H1 (cell line): ENCODE data around the gene RAMP3. TPM values are rescaled to one million over a fixed set of nuclear protein-coding genes. Genes with fewer than 3 reads are reported as not detected.

Experiments
- CTCF ChIA-PET: fragments of 300-600 bp; sonication (Branson Sonifier 250); formaldehyde crosslinking; loops from one replicate; lab custom pipeline; 2021; ENCODE audit not compliant: partially characterized antibody; lab: Charles Lee
- POLR2A ChIA-PET: fragments of 300-600 bp; sonication (Branson Sonifier 250); formaldehyde crosslinking; loops from one replicate; lab custom pipeline; 2021; ENCODE audit warnings: inconsistent platforms; ENCODE audit not compliant: partially characterized antibody; lab: Charles Lee
- DNase-seq, 2 experiments: peaks; one replicate each; pipeline versions ENCODE4 v3.0.0 to v3.0.0-alpha.2; 2010 to 2022; ENCODE audit warnings: low spot score in 2 of 2, low read depth in 1 of 2, mixed read lengths in 1 of 2
- FAIRE-seq: peaks from 2 replicates; lab custom pipeline; 2011; peaks lifted over from hg19 to GRCh38; lab: Jason Lieb, UNC
- H2AFZ ChIP-seq: 2 replicates; pipeline ENCODE4 v1.8.1; 2012; ENCODE audit warnings: low read length, inconsistent platforms
- H2AK5ac ChIP-seq: 2 replicates; pipeline ENCODE4 v1.6.1; 2013; ENCODE audit warnings: low read depth, low read length
- H2BK120ac ChIP-seq: replicated peaks from 2 replicates; pipeline ENCODE3; 2013; ENCODE audit warnings: low read depth, low read length, inconsistent platforms
- H2BK12ac ChIP-seq: 2 replicates; pipeline ENCODE4 v1.6.1; 2013; ENCODE audit warnings: low read depth, low read length
- H2BK15ac ChIP-seq: 2 replicates; pipeline ENCODE4 v1.6.1; 2013; ENCODE audit warnings: low read length
- H2BK20ac ChIP-seq: 2 replicates; pipeline ENCODE4 v1.6.1; 2013; ENCODE audit warnings: low read length
- H2BK5ac ChIP-seq: 2 replicates; pipeline ENCODE4 v1.6.1; 2013; ENCODE audit warnings: low read depth, low read length
- H3K14ac ChIP-seq: 2 replicates; pipeline ENCODE4 v1.6.1; 2013; ENCODE audit warnings: inconsistent platforms; ENCODE audit not compliant: insufficient read length
- H3K18ac ChIP-seq: 2 replicates; pipeline ENCODE4 v1.6.1; 2013; ENCODE audit warnings: low read length; ENCODE audit errors: extremely low read depth
- H3K23ac ChIP-seq: 2 replicates; pipeline ENCODE4 v1.6.1; 2013; ENCODE audit warnings: inconsistent platforms; ENCODE audit not compliant: insufficient read length
- H3K23me2 ChIP-seq: 2 replicates; pipeline ENCODE4 v1.6.1; 2013; ENCODE audit warnings: low read depth, low read length
- H3K27ac ChIP-seq: 2 replicates; pipeline ENCODE4 v1.6.1; 2011; ENCODE audit warnings: low read depth, low read length, inconsistent platforms
- H3K27me3 ChIP-seq, 4 experiments: replicated peaks in 1 of 4; 1 replicate in 1 of 4; 2 replicates in 3 of 4; pipeline versions ENCODE4 v1.6.1 to v1.8.1; 2011 to 2013; ENCODE audit warnings: low read length in 3 of 4, mild to moderate bottlenecking in 3 of 4, inconsistent platforms in 2 of 4, mixed read lengths in 2 of 4, moderate library complexity in 1 of 4; ENCODE audit not compliant: control insufficient read depth in 3 of 4, insufficient read depth in 3 of 4; ENCODE audit errors: extremely low read depth in 1 of 4
- H3K36me3 ChIP-seq, 4 experiments: 2 replicates each; pipeline versions ENCODE4 v1.6.1 to v1.8.1; 2011 to 2013; ENCODE audit warnings: mild to moderate bottlenecking in 4 of 4, low read length in 3 of 4, moderate library complexity in 2 of 4, control low read depth in 1 of 4, inconsistent platforms in 1 of 4; ENCODE audit not compliant: insufficient read depth in 4 of 4, control insufficient read depth in 2 of 4
- H3K4ac ChIP-seq: replicated peaks from 2 replicates; pipeline ENCODE3; 2013; ENCODE audit warnings: low read length, low read depth, mixed read lengths, inconsistent platforms; ENCODE audit not compliant: insufficient read length
- H3K4me1 ChIP-seq, 4 experiments: replicated peaks in 1 of 4; 1 replicate in 1 of 4; 2 replicates in 3 of 4; pipeline versions ENCODE4 v1.6.1 to v1.8.1; 2011 to 2013; ENCODE audit warnings: low read length in 3 of 4, inconsistent platforms in 2 of 4, mixed read lengths in 1 of 4; ENCODE audit not compliant: insufficient read depth in 4 of 4, control insufficient read depth in 3 of 4
- H3K4me2 ChIP-seq, 2 experiments: 2 replicates each; pipeline versions ENCODE4 v1.6.1 to v1.8.1; 2011 to 2013; ENCODE audit warnings: low read depth in 2 of 2, low read length in 2 of 2, control low read depth in 1 of 2, inconsistent platforms in 1 of 2, mild to moderate bottlenecking in 1 of 2; ENCODE audit not compliant: insufficient read depth in 1 of 2
- H3K4me3 ChIP-seq, 4 experiments: fragments of 200-600, 300-600 bp in 1 of 4; sonication (generic), shearing (Covaris generic), sonication (Bioruptor Twin) in 1 of 4; 2 replicates each; pipeline versions ENCODE4 v1.5.1 to v1.8.1; 2011 to 2016; ENCODE audit warnings: low read length in 4 of 4, low read depth in 3 of 4, control low read depth in 2 of 4, inconsistent platforms in 2 of 4, mild to moderate bottlenecking in 2 of 4, mixed read lengths in 1 of 4, moderate library complexity in 1 of 4; ENCODE audit not compliant: insufficient read depth in 2 of 4; ENCODE audit errors: extremely low read depth in 1 of 4
- H3K56ac ChIP-seq: replicated peaks from 2 replicates; pipeline ENCODE3; 2013; ENCODE audit warnings: low read depth, mild to moderate bottlenecking, mixed read lengths, low read length, inconsistent platforms; ENCODE audit not compliant: insufficient read length
- H3K79me1 ChIP-seq: 2 replicates; pipeline ENCODE4 v1.6.1; 2013; ENCODE audit warnings: low read depth, low read length, control low read depth
- H3K79me2 ChIP-seq, 2 experiments: 2 replicates each; pipeline versions ENCODE4 v1.6.1 to v1.8.1; 2012 to 2013; ENCODE audit warnings: low read length in 2 of 2, mild to moderate bottlenecking in 2 of 2, inconsistent platforms in 1 of 2; ENCODE audit not compliant: insufficient read depth in 2 of 2, control insufficient read depth in 1 of 2
- H3K9ac ChIP-seq, 4 experiments: replicated peaks in 1 of 4; 1 replicate in 1 of 4; 2 replicates in 3 of 4; pipeline versions ENCODE4 v1.6.1 to v1.8.1; 2011 to 2013; ENCODE audit warnings: low read depth in 3 of 4, low read length in 3 of 4, control low read depth in 2 of 4, mild to moderate bottlenecking in 2 of 4, moderate library complexity in 2 of 4, inconsistent platforms in 1 of 4; ENCODE audit errors: extremely low read depth in 1 of 4
- H3K9me3 ChIP-seq, 2 experiments: 2 replicates each; pipeline versions ENCODE4 v1.6.1 to v1.8.1; 2012 to 2013; ENCODE audit warnings: mild to moderate bottlenecking in 2 of 2, moderate library complexity in 2 of 2, control low read depth in 1 of 2, inconsistent platforms in 1 of 2, low read depth in 1 of 2, low read length in 1 of 2, mixed read lengths in 1 of 2; ENCODE audit not compliant: insufficient read depth in 2 of 2
- H4K20me1 ChIP-seq, 2 experiments: replicated peaks in 1 of 2; 2 replicates each; pipeline versions ENCODE3 to v1.8.1; 2011 to 2013; ENCODE audit warnings: inconsistent platforms in 2 of 2, low read length in 2 of 2, mild to moderate bottlenecking in 1 of 2; ENCODE audit not compliant: insufficient read depth in 2 of 2, control insufficient read depth in 1 of 2
- H4K5ac ChIP-seq: 2 replicates; pipeline ENCODE4 v1.6.1; 2013; ENCODE audit warnings: low read length, low read depth, mixed read lengths, inconsistent platforms; ENCODE audit not compliant: insufficient read length
- H4K8ac ChIP-seq: 2 replicates; pipeline ENCODE4 v1.8.0; 2013; ENCODE audit warnings: mild to moderate bottlenecking, moderate library complexity, low read length, inconsistent platforms; ENCODE audit not compliant: insufficient read depth; ENCODE audit errors: extremely low read depth
- H4K91ac ChIP-seq: replicated peaks from 2 replicates; pipeline ENCODE3; 2013; ENCODE audit warnings: low read length, mixed read lengths, inconsistent platforms; ENCODE audit not compliant: insufficient read length
- ASH2L ChIP-seq: fragments of 200-600, 300-600 bp; sonication (generic); IDR thresholded peaks from one replicate; pipeline ENCODE4 v1.7.1; 2017; ENCODE audit warnings: low read length
- CHD2 ChIP-seq: IDR thresholded peaks from 2 replicates; pipeline ENCODE4 v1.6.1; 2012; ENCODE audit warnings: low read length, improper control_type of control experiment
- E2F6 ChIP-seq: IDR thresholded peaks from 2 replicates; pipeline ENCODE4 v1.6.1; 2012; ENCODE audit warnings: inconsistent platforms
- GTF2F1 ChIP-seq: IDR thresholded peaks from 2 replicates; pipeline ENCODE4 v1.6.1; 2012; ENCODE audit warnings: low read depth, low read length, improper control_type of control experiment, borderline replicate concordance
- HDAC2 ChIP-seq, 2 experiments: fragments of 300-600 bp in 1 of 2; sonication (generic) in 1 of 2; IDR thresholded peaks; 2 replicates each; pipeline ENCODE4 v1.6.1; 2011 to 2012; ENCODE audit warnings: low read depth in 2 of 2, low read length in 2 of 2, mild to moderate bottlenecking in 2 of 2, moderate library complexity in 2 of 2, borderline replicate concordance in 1 of 2, inconsistent platforms in 1 of 2
- KDM4A ChIP-seq: IDR thresholded peaks from one replicate; pipeline ENCODE4 v1.7.1; 2012; ENCODE audit warnings: low read depth, mild to moderate bottlenecking, moderate library complexity, low read length, inconsistent platforms; ENCODE audit not compliant: severe bottlenecking
- KDM5A ChIP-seq: fragments of 200-600 bp; IDR thresholded peaks from 2 replicates; pipeline ENCODE4 v1.7.1; 2012; ENCODE audit warnings: mild to moderate bottlenecking, low read length, inconsistent platforms, mixed read lengths
- MAX ChIP-seq: IDR thresholded peaks from 2 replicates; pipeline ENCODE4 v1.6.1; 2012; ENCODE audit warnings: inconsistent platforms
- PHF8 ChIP-seq: fragments of 200-600 bp; sonication (generic); conservative IDR thresholded peaks from 2 replicates; pipeline ENCODE4 v1.7.1; 2012; ENCODE audit warnings: low read depth, mild to moderate bottlenecking, inconsistent platforms, low read length, moderate library complexity
- POLR2A ChIP-seq, 2 experiments: IDR thresholded peaks; 1 replicate in 1 of 2; 2 replicates in 1 of 2; pipeline ENCODE4 v1.6.1; 2011; ENCODE audit warnings: low read depth in 2 of 2, low read length in 2 of 2, mild to moderate bottlenecking in 2 of 2; ENCODE audit errors: control extremely low read depth in 1 of 2
- SP1 ChIP-seq: IDR thresholded peaks from 2 replicates; pipeline ENCODE4 v1.6.1; 2011; ENCODE audit warnings: low read depth, low read length
- SRF ChIP-seq: IDR thresholded peaks from 2 replicates; pipeline ENCODE4 v1.6.1; 2011; ENCODE audit warnings: mild to moderate bottlenecking, low read depth, low read length, moderate library complexity
- USF2 ChIP-seq: IDR thresholded peaks from 2 replicates; pipeline ENCODE4 v1.6.1; 2011; ENCODE audit warnings: low read length, improper control_type of control experiment
- WGBS, 2 experiments: shearing (Covaris generic) in 1 of 2; methylation state at CpG; one replicate each; pipeline versions ENCODE4 v1.1.6 to v1.1.7; 2013 to 2015; ENCODE audit warnings: low lambda C conversion rate in 2 of 2, mixed read lengths in 2 of 2, inconsistent platforms in 1 of 2, low coverage in 1 of 2, missing lambda C conversion rate in 1 of 2; ENCODE audit not compliant: insufficient replicate concordance in 2 of 2, insufficient coverage in 1 of 2, insufficient read length in 1 of 2; ENCODE audit errors: extremely low coverage in 1 of 2, missing lambda C conversion rate in 1 of 2; 5-methylcytosine and 5-hydroxymethylcytosine counted together
- polyA plus RNA-seq, 7 experiments: library from polyadenylated mRNA; depleted of rRNA in 3 of 7; stranded (reverse) in 5 of 7; unstranded in 2 of 7; fragments of >200 nt in 5 of 7; fragments of 200-250 nt in 2 of 7; gene quantifications; 1 replicate in 5 of 7; 2 replicates in 1 of 7; 4 replicates in 1 of 7; pipeline versions ENCODE4 v1.2.1 to v1.2.3, GENCODE V29; 2011 to 2013; ENCODE audit warnings: missing spikeins in 2 of 7, mixed read lengths in 2 of 7
- total RNA-seq: library from RNA; stranded (reverse); fragmentation: NEBNext Ultra II Directional; extraction: Animal tissue kit (Norgen Biotek cat#: 25700); gene quantifications from 2 replicates; pipeline ENCODE4 v1.2.1, GENCODE V29; 2021

Gene RAMP3
- total and polyA plus RNA-seq, 2 of the 8 experiments (the other 6 are each of a cell fraction or from before 2014, with no cell fraction given), result 0.88 to 0.98 TPM

DNA sequence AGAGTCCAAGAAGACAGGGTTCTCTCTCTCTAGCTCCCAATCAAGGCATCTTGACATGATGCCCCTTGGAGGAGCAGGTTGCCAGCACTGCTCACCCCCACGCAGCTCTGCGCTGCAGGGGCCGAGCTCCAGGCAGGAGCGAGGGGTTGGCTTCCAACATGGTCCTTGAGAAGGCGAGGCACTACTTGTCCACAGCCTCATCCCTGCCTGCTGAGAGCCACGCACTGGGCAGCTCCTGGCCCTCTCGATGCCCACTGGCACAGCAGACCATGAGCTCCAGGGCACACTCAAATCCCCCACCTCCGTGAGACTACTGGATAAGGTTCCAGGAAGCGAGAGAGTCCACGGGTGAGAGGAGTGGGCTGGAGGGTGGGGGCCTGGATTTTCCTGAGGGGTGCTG is 31.1 kb downstream of the RAMP3 start:
- no peak overlapping the region for H3K4ac ChIP-seq
- H3K79me2 ChIP-seq, result no peaks in the 10 kb centered on the region
- H3K14ac ChIP-seq, result no peak overlapping the region
- no peak overlapping the region for H2BK5ac ChIP-seq
- no peak overlapping the region for H2BK120ac ChIP-seq
- H3K4me3 ChIP-seq, result no peak overlapping the region
- H2BK12ac ChIP-seq, result no peak overlapping the region
- H2AK5ac ChIP-seq, result no peak overlapping the region
- no peaks in the 10 kb centered on the region for H3K36me3 ChIP-seq
- H3K23ac ChIP-seq, result no peak overlapping the region
- no peaks in the 10 kb centered on the region for H3K9me3 ChIP-seq
- no peak for FAIRE-seq
- H3K18ac ChIP-seq, result no peak overlapping the region
- no peak overlapping the region for H4K5ac ChIP-seq
- H4K20me1 ChIP-seq, result no peaks in the 10 kb centered on the region
- H3K27me3 ChIP-seq, result no peaks in the 10 kb centered on the region
- no peak for DNase-seq
- ChIA-PET CTCF (interaction anchor here (1.6 kb wide), 1 partner anchor 72 kb away, joined by 4 read pairs; no protein-coding TSS in a partner anchor), POLR2A (interaction anchor here (0.5 kb wide), 1 partner anchor 46 kb away, joined by 5 read pairs; no protein-coding TSS in a partner anchor)
- no peak overlapping the region for H4K8ac ChIP-seq
- H3K23me2 ChIP-seq, result no peaks in the 10 kb centered on the region
- WGBS, 2 experiments, result 88% methylated on average over 10 of the region's 10 CpGs; no CpG with 5 or more reads in 1 of the 2 experiments
- H3K27ac ChIP-seq, result no peak overlapping the region
- H3K79me1 ChIP-seq, result no peaks in the 10 kb centered on the region
- no peak overlapping the region for H2AFZ ChIP-seq
- H4K91ac ChIP-seq, result no peak overlapping the region
- H2BK20ac ChIP-seq, result no peak overlapping the region
- no peaks in the 10 kb centered on the region for H3K4me1 ChIP-seq
- no peak overlapping the region for H3K9ac ChIP-seq
- H3K4me2 ChIP-seq, result no peak overlapping the region
- no peak overlapping the region for H2BK15ac ChIP-seq
- H3K56ac ChIP-seq, result no peak overlapping the region
- TF ChIP-seq USF2 (no peak), POLR2A (IDR thresholded peaks at IDR 0.05; ENCODE audit: control extremely low read depth in 1 of 2, low read depth in 2 of 2, low read length in 2 of 2) (no peak), KDM5A (no peak), HDAC2 (IDR thresholded peaks at IDR 0.05; ENCODE audit: borderline replicate concordance in 1 of 2, low read depth in 2 of 2, low read length in 2 of 2) (no peak), SP1 (no peak), SRF (no peak), PHF8 (no peak), ASH2L (no peak), E2F6 (no peak), CHD2 (no peak), GTF2F1 (no peak), KDM4A (no peak), MAX (no peak)
